ENCODE data around the gene RPUSD4. TPM values are rescaled to one million over a fixed set of nuclear protein-coding genes. Genes with fewer than 3 reads are reported as not detected.

Gene RPUSD4
- total RNA-seq, 1 experiment from 2014 or later = 42.9 TPM

- no peaks in the 10 kb centered on the region for H3K9me3 Mint-ChIP-seq
- H3K36me3 Mint-ChIP-seq (ENCODE audit: insufficient read depth in 1 of 3, low read depth in 3 of 3) = peaks cover 16 to 28% (median 25%) of the 10 kb centered on the region in 3 experiments; a peak in 6 of 7 replicates
- H3K27ac Mint-ChIP-seq = peak overlapping the region; percentile 81 to 100 (median 92)
- Histone ChIP-seq H2AFZ (ENCODE audit: low read length) (no peak overlapping the region), H3K4me1 (ENCODE audit: insufficient read depth, low read length) (no peaks in the 10 kb centered on the region), H2BK5ac (ENCODE audit: insufficient read length, low read length) (no peak overlapping the region), H3T11ph (ENCODE audit: low read length) (no peak overlapping the region), H2BK15ac (ENCODE audit: low read depth, low read length) (no peak overlapping the region), H3K9me3 (ENCODE audit: control insufficient read depth, low read depth, low read length) (no peaks in the 10 kb centered on the region), H4K8ac (replicated peaks; ENCODE audit: insufficient read length, low read depth, low read length) (no peak overlapping the region), H4K91ac (ENCODE audit: insufficient read length, low read depth, low read length) (no peak overlapping the region), H2BK12ac (ENCODE audit: insufficient read length, low read depth, low read length) (no peak overlapping the region), H3K79me1 (ENCODE audit: insufficient read depth, low read depth, low read length, poor library complexity, severe bottlenecking) (peaks cover 9% of the 10 kb centered on the region), H3K4me2 (ENCODE audit: insufficient read depth, insufficient read length, low read length) (peak overlapping the region; percentile 67), H4K5ac (ENCODE audit: insufficient read length, low read depth, low read length) (no peak overlapping the region), H4K20me1 (ENCODE audit: control insufficient read depth, insufficient read depth, insufficient read length) (no peaks in the 10 kb centered on the region), H3K18ac (ENCODE audit: insufficient read length, low read depth, low read length) (no peak overlapping the region), H2AK5ac (ENCODE audit: insufficient read length, low read length) (no peak overlapping the region), H3K9ac (ENCODE audit: extremely low read depth, insufficient read length, low read length) (peak overlapping the region; percentile 81), H3K27me3 (ENCODE audit: insufficient read depth, low read length) (no peaks in the 10 kb centered on the region), H3K4ac (ENCODE audit: low read depth, low read length) (no peak overlapping the region), H3K14ac (ENCODE audit: insufficient read depth, low read length) (no peak overlapping the region), H2BK20ac (ENCODE audit: low read depth, low read length, poor library complexity, severe bottlenecking) (no peak overlapping the region), H2BK120ac (ENCODE audit: low read depth, low read length, poor library complexity, severe bottlenecking) (no peak overlapping the region), H3K56ac (ENCODE audit: insufficient read length, low read depth, low read length) (no peak overlapping the region), H3K23me2 (ENCODE audit: insufficient read length, low read depth, low read length, poor library complexity, severe bottlenecking) (peaks cover 11% of the 10 kb centered on the region), H3K79me2 (ENCODE audit: insufficient read depth, low read length) (peaks cover 13% of the 10 kb centered on the region), H3K27ac (ENCODE audit: insufficient read length, low read depth, low read length) (no peak overlapping the region), H3K23ac (ENCODE audit: insufficient read length, low read depth, low read length) (no peak overlapping the region)
- H3K4me1 Mint-ChIP-seq = peaks cover 17 to 18% of the 10 kb centered on the region in 2 experiments
- H3K4me3 Mint-ChIP-seq = peak overlapping the region; percentile 93 to 95
- no CpG with 5 or more reads among the region's 15 CpGs for WGBS (ENCODE audit: extremely low coverage, insufficient read length, low lambda C conversion rate)
- H3K27me3 Mint-ChIP-seq (ENCODE audit: low read depth) = no peaks in the 10 kb centered on the region
- no peak for DNase-seq
- no peak for TF ChIP-seq CTCF (conservative IDR thresholded peaks at IDR 0.05)
These were observed 725 bp upstream of the RPUSD4 start for GRCh38 chr11:126212089-126212660.
